Measurements from ENCODE around the gene TTF1.

GRCh38 chr9:132411091-132411508 lies 4.5 kb upstream of the TTF1 start:
- TF ChIP-seq CTCF (IDR thresholded peaks at IDR 0.05) (no peak), POLR2A (IDR thresholded peaks at IDR 0.05) (no peak)

Data from lower leg skin (tissue), 3 donors.